GM10266 (cell line): Measurements from ENCODE around the gene IKZF1.

Experiments used
- DNase-seq: peaks from one replicate; pipeline ENCODE4 v3.0.0; 2012; ENCODE audit errors: extremely low spot score
- CTCF ChIP-seq: IDR thresholded peaks from 2 replicates; pipeline ENCODE4 v1.5.1; 2012; ENCODE audit warnings: mild to moderate bottlenecking, low read depth; ENCODE audit not compliant: control insufficient read depth, insufficient read depth; ENCODE audit errors: missing control alignments

IKZF1 gene

GRCh38 chr7:50352282-50352681 lies 47.8 kb downstream of the IKZF1 start:
- no peak for TF ChIP-seq CTCF
- peak; percentile 83 for DNase-seq

GRCh38 chr7:50352751-50353150 lies 48.2 kb downstream of the IKZF1 start:
- no peak for TF ChIP-seq CTCF
- DNase-seq = no peak

GRCh38 chr7:50353201-50353600 lies 48.7 kb downstream of the IKZF1 start:
- TF ChIP-seq CTCF = no peak
- DNase-seq = no peak

GRCh38 chr7:50353894-50354595 lies 49.5 kb downstream of the IKZF1 start:
- no peak for DNase-seq
- no peak for TF ChIP-seq CTCF

GRCh38 chr7:50355817-50356178 lies 51.3 kb downstream of the IKZF1 start:
- no peak for TF ChIP-seq CTCF
- no peak for DNase-seq

GRCh38 chr7:50356212-50356944 lies 51.9 kb downstream of the IKZF1 start:
- no peak for DNase-seq
- TF ChIP-seq CTCF = no peak

GRCh38 chr7:50356945-50357268 lies 52.4 kb downstream of the IKZF1 start:
- no peak for TF ChIP-seq CTCF
- DNase-seq = no peak
